HL-60 (cell line): Measurements from ENCODE around the gene MAP3K1.

Source experiments
- CTCF ChIP-seq: IDR thresholded peaks from one replicate; pipeline ENCODE4 v1.5.1; 2011; ENCODE audit warnings: low read length, control low read depth, inconsistent platforms; ENCODE audit not compliant: insufficient read depth
- POLR2AphosphoS5 ChIP-seq: IDR thresholded peaks from 2 replicates; pipeline ENCODE4 v1.6.1; 2012; ENCODE audit warnings: low read depth

GRCh38 chr5:56851258-56851941 is 36.1 kb downstream of the MAP3K1 start:
- TF ChIP-seq POLR2AphosphoS5 (no peak), CTCF (no peak)
